Duodenal mucosa (tissue), 2 donors: Measurements from ENCODE around the gene TMEM95.
"Not testable (repeated sequence)": the region's sequence is repeated elsewhere in the genome, so short reads cannot be mapped to it uniquely, and the experiment has no call there.

ENCODE experiments used
- H3K27ac ChIP-seq: one replicate; pipeline ENCODE4 v1.7.0; 2013; ENCODE audit warnings: low read depth, low read length
- H3K27me3 ChIP-seq, 2 donors: one replicate each; pipeline ENCODE4 v1.7.0; 2013; ENCODE audit warnings: low read length in 2 of 2, control low read depth in 1 of 2; ENCODE audit not compliant: insufficient read depth in 2 of 2, control insufficient read depth in 1 of 2
- H3K36me3 ChIP-seq, 2 donors: one replicate each; pipeline ENCODE4 v1.7.0; 2013; ENCODE audit warnings: low read length in 2 of 2, control low read depth in 1 of 2; ENCODE audit not compliant: insufficient read depth in 2 of 2, control insufficient read depth in 1 of 2
- H3K4me1 ChIP-seq, 2 donors: one replicate each; pipeline ENCODE4 v1.7.0; 2013; ENCODE audit warnings: low read length in 2 of 2, control low read depth in 1 of 2; ENCODE audit not compliant: insufficient read depth in 2 of 2, control insufficient read depth in 1 of 2
- H3K4me3 ChIP-seq, 2 donors: one replicate each; pipeline ENCODE4 v1.7.0; 2013; ENCODE audit warnings: low read length in 2 of 2, low read depth in 1 of 2
- H3K9ac ChIP-seq, 2 donors: one replicate each; pipeline ENCODE4 v1.7.0; 2013; ENCODE audit warnings: low read length in 2 of 2, low read depth in 1 of 2
- H3K9me3 ChIP-seq, 2 donors: one replicate each; pipeline ENCODE4 v1.7.0; 2013; ENCODE audit warnings: low read length in 2 of 2, control low read depth in 1 of 2; ENCODE audit not compliant: control insufficient read depth in 1 of 2

Gene TMEM95

GRCh38 chr17:7356072-7356549 lies 1.2 kb downstream of the TMEM95 start:
- H3K27ac ChIP-seq, result no peak overlapping the region
- no peaks in the 10 kb centered on the region for H3K36me3 ChIP-seq
- H3K9ac ChIP-seq, result no peak overlapping the region
- no peak overlapping the region for H3K4me3 ChIP-seq
- no peaks in the 10 kb centered on the region for H3K27me3 ChIP-seq
- H3K4me1 ChIP-seq, result peaks cover 11 to 22% of the 10 kb centered on the region in 2 donors
- no peaks in the 10 kb centered on the region for H3K9me3 ChIP-seq

GRCh38 chr17:7356756-7357155 lies 1.8 kb downstream of the TMEM95 start:
- no peak overlapping the region for H3K27ac ChIP-seq
- H3K4me1 ChIP-seq, result peaks cover 11 to 21% of the 10 kb centered on the region in 2 donors
- H3K36me3 ChIP-seq, result no peaks in the 10 kb centered on the region
- H3K9me3 ChIP-seq, result no peaks in the 10 kb centered on the region
- no peak overlapping the region for H3K9ac ChIP-seq
- no peaks in the 10 kb centered on the region for H3K27me3 ChIP-seq
- H3K4me3 ChIP-seq, result no peak overlapping the region

GRCh38 chr17:7357381-7357780 lies 2.4 kb downstream of the TMEM95 start:
- Histone ChIP-seq H3K36me3 (no peaks in the 10 kb centered on the region), H3K27me3 (no peaks in the 10 kb centered on the region), H3K4me3 (no peak overlapping the region), H3K27ac (no peak overlapping the region), H3K4me1 (peaks cover 10 to 18% of the 10 kb centered on the region in 2 donors), H3K9ac (no peak overlapping the region), H3K9me3 (no peaks in the 10 kb centered on the region)

- no peak overlapping the region for H3K9ac ChIP-seq
- H3K27me3 ChIP-seq, result no peaks in the 10 kb centered on the region
- no peak overlapping the region for H3K27ac ChIP-seq
These were observed 7.0 kb downstream of the TMEM95 start for GRCh38 chr17:7361906-7362305.

GRCh38 chr17:7363311-7363710 lies 8.4 kb downstream of the TMEM95 start:
- H3K4me3 ChIP-seq, result no peak overlapping the region

More at GRCh38 chr17:7361906-7362305, 7.0 kb downstream of the TMEM95 start:
- Histone ChIP-seq H3K4me1 (no peaks in the 10 kb centered on the region), H3K36me3 (no peaks in the 10 kb centered on the region), H3K4me3 (no peak overlapping the region), H3K9me3 (no peaks in the 10 kb centered on the region)

GRCh38 chr17:7365963-7366362 lies 11.0 kb downstream of the TMEM95 start:
- not testable (repeated sequence) for H3K9ac ChIP-seq, H3K27ac ChIP-seq, H3K27me3 ChIP-seq, H3K4me3 ChIP-seq, H3K9me3 ChIP-seq, H3K4me1 ChIP-seq, H3K36me3 ChIP-seq

More at GRCh38 chr17:7363311-7363710, 8.4 kb downstream of the TMEM95 start:
- Histone ChIP-seq H3K9me3 (no peaks in the 10 kb centered on the region), H3K27ac (no peak overlapping the region), H3K27me3 (no peaks in the 10 kb centered on the region), H3K36me3 (no peaks in the 10 kb centered on the region), H3K9ac (no peak overlapping the region), H3K4me1 (no peaks in the 10 kb centered on the region)

- Histone ChIP-seq H3K4me1 (no peaks in the 10 kb centered on the region), H3K27ac (no peak overlapping the region)
These were observed 12.1 kb downstream of the TMEM95 start for GRCh38 chr17:7367083-7367482.

GRCh38 chr17:7367918-7368598 lies 13.1 kb downstream of the TMEM95 start:
- H3K4me3 ChIP-seq, result no peak overlapping the region
- H3K36me3 ChIP-seq, result no peaks in the 10 kb centered on the region
- H3K9ac ChIP-seq, result no peak overlapping the region
- H3K4me1 ChIP-seq, result no peaks in the 10 kb centered on the region
- H3K27me3 ChIP-seq, result no peaks in the 10 kb centered on the region
- no peak overlapping the region for H3K27ac ChIP-seq
- H3K9me3 ChIP-seq, result no peaks in the 10 kb centered on the region

More at GRCh38 chr17:7367083-7367482, 12.1 kb downstream of the TMEM95 start:
- H3K36me3 ChIP-seq, result no peaks in the 10 kb centered on the region
- H3K27me3 ChIP-seq, result no peaks in the 10 kb centered on the region
- no peak overlapping the region for H3K9ac ChIP-seq
- H3K9me3 ChIP-seq, result no peaks in the 10 kb centered on the region
- H3K4me3 ChIP-seq, result no peak overlapping the region

GRCh38 chr17:7368599-7368994 lies 13.6 kb downstream of the TMEM95 start:
- H3K4me3 ChIP-seq, H3K36me3 ChIP-seq, H3K27ac ChIP-seq, H3K27me3 ChIP-seq, H3K9me3 ChIP-seq, H3K9ac ChIP-seq, H3K4me1 ChIP-seq: not testable (repeated sequence)

- no peak overlapping the region for H3K27ac ChIP-seq
- H3K9me3 ChIP-seq, result no peaks in the 10 kb centered on the region
- no peak overlapping the region for H3K9ac ChIP-seq
- no peaks in the 10 kb centered on the region for H3K4me1 ChIP-seq
- no peaks in the 10 kb centered on the region for H3K36me3 ChIP-seq
- H3K4me3 ChIP-seq, result no peak overlapping the region
- no peaks in the 10 kb centered on the region for H3K27me3 ChIP-seq
These were observed 14.9 kb downstream of the TMEM95 start for GRCh38 chr17:7369825-7370224.
